Bronchial epithelial cell (primary cell): Measurements from ENCODE around the gene NUP214. TPM values are rescaled to one million over a fixed set of nuclear protein-coding genes. Genes with fewer than 3 reads are reported as not detected.
"Not testable (repeated sequence)": the region's sequence is repeated elsewhere in the genome, so short reads cannot be mapped to it uniquely, and the experiment has no call there.

Source experiments
- DNase-seq: peaks from one replicate; pipeline ENCODE4 v3.0.0-alpha.2; 2010; ENCODE audit warnings: low read depth
- FAIRE-seq: peaks from 2 replicates; lab custom pipeline; 2011; peaks lifted over from hg19 to GRCh38; lab: Jason Lieb, UNC
- H3K27me3 ChIP-seq: 2 replicates; pipeline ENCODE4 v1.5.1; 2011; ENCODE audit warnings: low read length; ENCODE audit not compliant: control insufficient read depth, insufficient read depth
- H3K36me3 ChIP-seq: 2 replicates; pipeline ENCODE4 v1.5.1; 2011; ENCODE audit warnings: low read length; ENCODE audit not compliant: control insufficient read depth, insufficient read depth
- H3K4me3 ChIP-seq: 2 replicates; pipeline ENCODE4 v1.5.1; 2011; ENCODE audit warnings: mild to moderate bottlenecking, low read depth, low read length, control low read depth
- total RNA-seq: library from RNA; depleted of rRNA; stranded (reverse); fragments of >200 nt; gene quantifications from 2 replicates; pipeline ENCODE4 v1.2.1, GENCODE V29; 2014
- TF ChIP-seq, protein P1 (sequence below): IDR thresholded peaks from 2 replicates; pipeline ENCODE4 v1.5.1; 2011; ENCODE audit warnings: mild to moderate bottlenecking, moderate library complexity, low read length, control low read depth, inconsistent platforms; ENCODE audit not compliant: insufficient read depth, severe bottlenecking

The NUP214 gene
- total RNA-seq, 1 donor from 2014 or later: 8.4 TPM

DNA sequence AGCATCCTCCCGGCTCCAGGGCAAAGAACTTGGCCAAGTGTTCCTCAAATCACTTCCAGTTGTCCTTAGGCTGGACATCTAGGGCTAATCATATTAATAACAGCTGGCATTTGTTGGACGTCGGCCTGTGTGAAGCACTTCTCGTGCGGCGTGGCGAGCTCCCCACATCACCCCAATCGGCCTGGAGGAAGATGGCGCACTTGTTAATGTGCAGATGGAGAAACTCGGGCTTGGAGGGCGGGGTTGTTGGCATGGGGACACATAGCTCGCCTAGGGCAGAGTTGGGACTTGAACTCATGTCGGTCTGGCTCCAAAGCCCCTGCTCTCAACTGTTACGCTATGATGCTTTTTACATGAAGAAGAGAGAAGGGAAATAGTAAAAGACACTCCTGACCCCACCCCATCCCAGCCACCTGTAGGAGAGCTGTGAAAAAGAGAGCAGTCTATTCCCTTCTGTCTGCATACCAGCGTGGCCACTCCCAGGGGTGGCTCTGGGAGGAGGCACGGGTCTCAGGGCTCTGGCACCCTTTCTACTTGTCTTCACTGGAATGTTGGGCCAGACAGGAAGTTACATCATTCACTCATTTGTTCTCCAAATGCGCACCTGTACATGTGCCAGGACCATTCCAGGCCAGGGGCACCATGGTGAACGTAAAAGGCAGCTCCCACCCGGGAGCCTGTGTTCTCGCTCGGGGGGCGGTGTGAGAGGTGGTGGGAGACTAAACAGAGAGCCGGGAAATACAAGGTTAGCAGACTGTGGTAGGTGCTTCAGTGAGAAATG is 12.8 kb upstream of the NUP214 start:
- H3K4me3 ChIP-seq: no peak overlapping the region
- FAIRE-seq (no peak), DNase-seq (no peak)
- H3K27me3 ChIP-seq: no peaks in the 10 kb centered on the region
- H3K36me3 ChIP-seq: no peaks in the 10 kb centered on the region
- TF ChIP-seq, protein P1, sequence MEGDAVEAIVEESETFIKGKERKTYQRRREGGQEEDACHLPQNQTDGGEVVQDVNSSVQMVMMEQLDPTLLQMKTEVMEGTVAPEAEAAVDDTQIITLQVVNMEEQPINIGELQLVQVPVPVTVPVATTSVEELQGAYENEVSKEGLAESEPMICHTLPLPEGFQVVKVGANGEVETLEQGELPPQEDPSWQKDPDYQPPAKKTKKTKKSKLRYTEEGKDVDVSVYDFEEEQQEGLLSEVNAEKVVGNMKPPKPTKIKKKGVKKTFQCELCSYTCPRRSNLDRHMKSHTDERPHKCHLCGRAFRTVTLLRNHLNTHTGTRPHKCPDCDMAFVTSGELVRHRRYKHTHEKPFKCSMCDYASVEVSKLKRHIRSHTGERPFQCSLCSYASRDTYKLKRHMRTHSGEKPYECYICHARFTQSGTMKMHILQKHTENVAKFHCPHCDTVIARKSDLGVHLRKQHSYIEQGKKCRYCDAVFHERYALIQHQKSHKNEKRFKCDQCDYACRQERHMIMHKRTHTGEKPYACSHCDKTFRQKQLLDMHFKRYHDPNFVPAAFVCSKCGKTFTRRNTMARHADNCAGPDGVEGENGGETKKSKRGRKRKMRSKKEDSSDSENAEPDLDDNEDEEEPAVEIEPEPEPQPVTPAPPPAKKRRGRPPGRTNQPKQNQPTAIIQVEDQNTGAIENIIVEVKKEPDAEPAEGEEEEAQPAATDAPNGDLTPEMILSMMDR: no peak

DNA sequence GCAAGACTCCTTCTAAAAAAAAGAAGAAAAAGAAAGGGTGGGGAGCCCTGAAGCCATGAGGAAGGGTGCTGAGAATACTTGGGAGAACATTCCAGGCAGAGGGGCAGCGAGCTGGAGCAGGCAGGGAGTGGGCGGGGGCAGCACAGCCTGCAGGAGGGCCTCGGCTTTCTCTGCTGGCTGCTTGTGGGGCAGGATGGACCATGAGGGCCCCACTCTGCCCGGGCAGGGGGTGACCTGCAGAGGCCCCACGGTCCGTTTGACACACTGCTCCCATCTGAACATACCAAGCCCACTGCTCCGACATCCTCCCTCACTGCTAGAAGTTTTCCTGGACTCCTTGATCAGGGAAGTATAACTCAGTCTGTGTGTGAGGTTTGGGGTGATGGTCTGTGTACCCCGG is 11.7 kb upstream of the NUP214 start:
- Histone ChIP-seq H3K27me3 (no peaks in the 10 kb centered on the region), H3K36me3 (no peaks in the 10 kb centered on the region), H3K4me3 (no peak overlapping the region)
- TF ChIP-seq, protein P1: no peak
- no peak for FAIRE-seq
- DNase-seq: no peak

DNA sequence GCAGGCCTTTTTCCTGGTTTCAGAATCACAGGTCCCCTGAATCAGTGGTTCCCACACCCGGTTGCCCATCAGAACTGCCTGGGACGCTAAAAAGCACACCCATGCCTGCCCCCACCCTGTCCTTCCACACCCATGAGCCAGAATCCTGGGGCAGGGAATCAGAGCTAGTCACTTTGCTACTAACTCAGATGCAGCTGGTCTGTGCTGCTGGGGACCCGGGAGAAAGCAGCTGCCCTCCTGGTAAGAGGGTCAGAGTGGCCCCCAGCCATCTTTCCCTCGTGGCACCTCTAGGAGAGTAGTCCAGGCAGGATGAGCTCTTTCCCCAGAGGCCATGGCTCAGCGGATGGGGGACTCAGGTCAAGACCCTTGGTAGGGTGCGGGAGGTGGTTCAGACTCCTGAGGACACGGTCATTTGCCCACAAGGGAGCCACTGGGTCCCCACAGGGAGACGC is 11.3 kb upstream of the NUP214 start:
- no peak overlapping the region for H3K4me3 ChIP-seq
- FAIRE-seq: no peak
- no peak for DNase-seq
- TF ChIP-seq, protein P1: no peak
- H3K36me3 ChIP-seq: no peaks in the 10 kb centered on the region
- no peaks in the 10 kb centered on the region for H3K27me3 ChIP-seq

DNA sequence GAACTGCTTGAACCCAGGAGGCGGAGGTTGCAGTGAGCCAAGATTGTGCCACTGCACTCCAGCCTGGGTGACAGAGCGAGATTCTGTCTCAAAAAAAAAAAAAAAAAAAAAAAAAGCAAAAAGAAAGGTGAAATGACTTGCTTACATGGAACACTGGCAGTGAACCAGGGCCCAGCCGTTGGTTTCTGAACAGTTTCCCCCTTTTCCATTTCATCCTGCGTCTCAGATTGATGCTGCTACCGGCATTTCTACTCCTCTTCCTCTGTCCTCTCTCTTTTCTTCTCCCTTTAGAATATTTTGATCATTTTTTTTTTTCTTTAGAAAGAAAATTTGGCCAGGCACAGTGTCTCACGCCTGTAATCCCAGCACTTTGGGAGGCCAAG is 10.0 kb upstream of the NUP214 start:
- H3K36me3 ChIP-seq, DNase-seq, H3K4me3 ChIP-seq, H3K27me3 ChIP-seq, FAIRE-seq: not testable (repeated sequence)

DNA sequence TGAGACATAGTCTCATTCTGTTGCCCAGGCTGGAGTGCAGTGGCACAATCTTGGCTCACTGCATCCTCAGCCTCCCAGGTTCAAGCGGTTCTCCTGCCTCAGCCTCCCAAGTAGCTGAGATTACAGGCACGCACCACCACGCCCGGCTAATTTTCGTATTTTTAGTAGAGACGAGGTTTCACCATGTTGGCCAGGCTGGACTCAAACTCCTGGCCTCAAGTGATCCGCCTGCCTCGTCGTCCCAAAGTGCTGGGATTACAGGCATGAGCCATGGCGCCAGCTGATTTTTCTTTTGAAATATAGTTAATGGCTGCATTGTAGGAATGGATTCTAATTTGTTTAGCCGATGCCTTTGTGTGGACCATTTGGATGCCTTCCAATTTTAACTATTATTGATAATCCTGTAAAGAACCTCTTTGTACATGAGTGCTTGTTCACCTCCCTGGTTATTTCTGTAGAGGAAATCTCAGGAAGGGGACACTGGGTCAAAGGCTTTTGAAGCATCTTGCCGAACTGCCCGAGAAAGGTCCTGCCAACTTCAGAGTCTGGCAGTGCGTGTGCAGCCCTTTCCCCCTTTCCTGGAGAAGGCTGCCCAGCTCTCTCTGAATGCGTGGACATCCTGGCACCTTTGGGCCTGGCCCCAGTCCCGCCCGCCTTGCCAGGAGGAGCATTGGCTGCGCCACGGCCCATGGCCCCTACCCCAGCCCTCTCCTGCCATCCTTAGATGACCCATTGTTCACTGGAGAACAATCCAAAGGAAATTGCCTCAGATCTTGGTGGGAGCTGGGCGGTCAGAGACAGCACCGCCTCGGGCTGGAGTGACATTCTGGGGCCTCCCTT is 8.9 kb upstream of the NUP214 start:
- DNase-seq (no peak), FAIRE-seq (no peak)
- Histone ChIP-seq H3K27me3 (no peaks in the 10 kb centered on the region), H3K36me3 (no peaks in the 10 kb centered on the region), H3K4me3 (no peak overlapping the region)
- TF ChIP-seq, protein P1: no peak

DNA sequence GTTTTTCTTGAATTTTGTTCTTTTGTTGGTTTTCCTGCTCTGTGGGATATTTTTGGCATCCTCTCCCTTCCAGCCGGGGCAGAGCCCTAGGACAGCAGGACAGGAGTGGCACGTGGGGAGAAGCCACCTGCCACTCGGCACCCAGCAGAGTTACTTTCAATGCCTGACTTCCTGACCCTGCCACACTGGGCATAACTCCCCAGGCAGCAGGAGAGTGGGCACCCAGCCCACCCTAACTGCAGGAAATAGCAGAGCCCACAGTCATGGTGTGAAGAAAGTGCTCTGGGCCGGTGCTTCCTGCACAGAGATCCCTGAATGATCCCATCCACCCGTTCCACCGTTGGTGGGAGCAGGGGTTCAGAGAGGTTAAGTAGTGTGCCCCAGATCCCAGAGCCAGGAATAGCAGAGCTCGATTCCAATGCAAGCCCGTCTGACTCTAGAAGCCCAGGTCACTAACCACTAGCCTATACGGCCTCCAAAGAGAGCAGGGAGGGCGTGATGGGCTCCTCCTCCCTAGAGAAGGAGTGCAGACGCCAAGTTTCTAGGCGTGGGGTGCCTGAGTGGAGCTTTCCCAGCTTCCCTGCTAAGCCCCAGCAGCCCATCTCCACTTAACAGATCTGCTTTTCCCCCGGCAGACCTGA is 8.1 kb upstream of the NUP214 start:
- FAIRE-seq: no peak
- Histone ChIP-seq H3K4me3 (no peak overlapping the region), H3K27me3 (no peaks in the 10 kb centered on the region), H3K36me3 (no peaks in the 10 kb centered on the region)
- TF ChIP-seq, protein P1: no peak
- DNase-seq: no peak
